GM21515 (cell line): ENCODE results near the gene CHI3L1.

Experiments
- ATAC-seq: cut with Tn5 transposase; IDR thresholded peaks from one replicate; pipeline ENCODE4 v1.9.1; 2021; ENCODE audit not compliant: unreplicated experiment

The CHI3L1 gene

DNA sequence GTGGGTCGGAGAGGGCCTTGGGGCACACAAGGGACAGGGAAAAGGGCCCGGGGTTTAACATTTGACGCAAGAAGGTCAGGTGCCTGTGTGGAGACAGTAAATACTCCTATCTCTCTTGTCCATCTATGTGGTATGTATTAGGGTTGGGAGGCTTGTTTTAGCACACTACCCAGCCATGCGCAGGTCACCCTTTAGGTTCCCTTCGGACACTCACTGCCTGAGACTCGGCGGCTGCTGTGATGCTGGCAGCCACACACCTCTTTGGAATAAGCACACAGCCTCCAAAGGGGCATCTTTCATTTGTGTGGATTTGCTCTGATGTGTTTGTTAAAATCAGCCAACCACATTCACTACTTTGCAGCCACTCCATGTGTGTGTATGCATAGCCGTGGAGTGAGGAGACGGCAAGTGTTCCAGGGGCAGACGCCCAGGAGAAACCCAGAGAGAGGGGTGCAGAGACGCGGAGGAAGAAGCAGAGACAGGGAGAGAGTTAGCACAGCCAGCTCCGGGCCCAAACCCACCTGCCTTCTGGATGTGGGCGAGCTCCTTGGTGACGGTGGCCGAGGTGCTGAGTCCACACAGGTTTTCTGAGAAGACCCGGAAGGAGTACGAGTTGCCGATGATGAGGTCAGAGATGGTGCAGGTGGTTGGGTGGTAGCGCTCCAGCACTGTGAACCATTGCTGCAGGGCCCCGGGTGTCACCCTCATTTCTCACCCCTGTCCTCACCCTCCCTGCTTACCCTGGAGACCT lies 16.6 kb downstream of the CHI3L1 start:
- ATAC-seq = no peak

DNA sequence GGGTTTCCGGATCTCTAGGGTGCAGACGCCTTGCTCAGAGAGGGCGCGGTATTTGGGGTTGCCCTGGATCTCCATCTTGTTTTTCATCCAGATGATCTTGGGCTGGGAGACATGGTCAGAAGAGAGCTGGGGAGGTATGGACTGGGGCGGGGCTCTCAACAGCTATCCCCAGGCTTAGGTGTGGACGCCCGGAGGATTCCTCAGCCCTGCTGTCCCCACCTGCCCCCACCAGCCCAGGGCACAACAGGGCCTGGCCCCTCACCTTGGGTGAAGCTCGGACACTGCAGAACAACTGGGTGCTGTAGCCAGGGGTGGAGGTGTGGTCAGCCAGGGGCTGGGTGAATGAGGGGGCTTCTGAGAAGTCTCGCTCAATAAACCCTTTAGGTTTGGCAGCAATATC lies 17.5 kb downstream of the CHI3L1 start:
- no peak for ATAC-seq

- ATAC-seq = no peak
Observed at GRCh38 chr1:203168256-203168786, 18.2 kb downstream of the CHI3L1 start.

- ATAC-seq = no peak
Observed at GRCh38 chr1:203167913-203168200, 18.6 kb downstream of the CHI3L1 start.

GRCh38 chr1:203167026-203167912 lies 19.2 kb downstream of the CHI3L1 start:
- no peak for ATAC-seq

DNA sequence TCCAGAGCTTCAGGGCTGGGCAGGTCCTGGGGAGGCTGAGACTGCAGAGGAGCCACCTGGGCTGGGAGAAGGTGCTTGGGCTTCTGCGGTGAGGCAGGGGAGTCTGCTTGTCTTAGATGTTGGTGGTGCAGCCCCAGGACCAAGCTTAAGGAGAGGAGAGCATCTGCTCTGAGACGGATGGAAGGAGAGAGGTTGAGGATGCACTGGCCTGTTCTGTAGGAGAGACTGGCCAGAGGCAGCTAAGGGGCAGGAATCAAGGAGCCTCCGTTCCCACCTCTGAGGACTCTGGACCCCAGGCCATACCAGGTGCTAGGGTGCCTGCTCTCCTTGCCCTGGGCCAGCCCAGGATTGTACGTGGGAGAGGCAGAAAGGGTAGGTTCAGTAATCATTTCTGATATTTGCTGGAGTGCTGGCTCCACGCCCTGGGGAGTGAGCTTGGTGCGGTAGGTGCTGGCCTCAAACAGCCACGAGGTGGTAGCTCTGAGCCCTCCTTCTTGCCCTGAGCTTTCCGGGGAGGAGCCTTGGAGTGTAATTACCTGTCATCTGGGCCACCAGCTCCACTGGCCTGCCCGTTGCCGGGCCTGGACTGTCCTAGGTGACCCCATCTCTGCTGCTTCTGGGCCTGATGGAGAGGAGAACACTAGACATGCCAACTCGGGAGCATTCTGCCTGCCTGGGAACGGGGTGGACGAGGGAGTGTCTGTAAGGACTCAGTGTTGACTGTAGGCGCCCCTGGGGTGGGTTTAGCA lies 20.1 kb downstream of the CHI3L1 start:
- ATAC-seq = no peak

GRCh38 chr1:203165800-203166161 lies 20.7 kb downstream of the CHI3L1 start:
- no peak for ATAC-seq

DNA sequence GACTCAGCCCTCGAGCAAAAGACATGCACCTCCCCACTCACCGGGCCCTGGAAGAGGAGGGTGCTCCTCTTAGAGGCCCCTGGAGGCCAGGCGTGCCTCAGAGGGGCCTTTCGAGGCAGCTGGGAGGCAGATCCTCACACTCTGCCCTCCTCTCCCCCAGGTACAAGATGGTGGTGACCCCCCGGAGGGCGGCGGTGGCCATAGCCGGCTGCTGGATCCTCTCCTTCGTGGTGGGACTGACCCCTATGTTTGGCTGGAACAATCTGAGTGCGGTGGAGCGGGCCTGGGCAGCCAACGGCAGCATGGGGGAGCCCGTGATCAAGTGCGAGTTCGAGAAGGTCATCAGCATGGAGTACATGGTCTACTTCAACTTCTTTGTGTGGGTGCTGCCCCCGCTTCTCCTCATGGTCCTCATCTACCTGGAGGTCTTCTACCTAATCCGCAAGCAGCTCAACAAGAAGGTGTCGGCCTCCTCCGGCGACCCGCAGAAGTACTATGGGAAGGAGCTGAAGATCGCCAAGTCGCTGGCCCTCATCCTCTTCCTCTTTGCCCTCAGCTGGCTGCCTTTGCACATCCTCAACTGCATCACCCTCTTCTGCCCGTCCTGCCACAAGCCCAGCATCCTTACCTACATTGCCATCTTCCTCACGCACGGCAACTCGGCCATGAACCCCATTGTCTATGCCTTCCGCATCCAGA lies 21.3 kb downstream of the CHI3L1 start:
- ATAC-seq = no peak

GRCh38 chr1:203163891-203164635 lies 22.4 kb downstream of the CHI3L1 start:
- no peak for ATAC-seq

DNA sequence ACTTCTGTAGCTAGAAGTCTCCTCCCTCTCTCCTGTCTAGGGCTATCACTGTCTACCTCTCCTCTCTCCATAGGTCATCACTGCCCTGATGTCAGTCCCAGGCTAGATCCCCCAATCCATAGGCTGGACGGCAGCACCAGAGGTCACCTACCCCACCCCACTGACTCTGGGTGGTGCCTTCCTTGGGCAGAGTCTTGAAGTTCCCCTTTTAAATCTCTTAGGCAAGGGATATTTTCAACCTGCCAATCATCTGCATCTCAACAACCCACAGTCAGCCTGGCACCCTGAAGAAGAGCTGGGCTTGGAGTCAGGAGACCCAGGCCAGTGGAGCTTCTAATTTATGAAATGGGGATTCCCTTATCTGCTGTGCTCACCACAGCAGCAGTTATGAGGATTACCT lies 24.1 kb downstream of the CHI3L1 start:
- no peak for ATAC-seq

- no peak for ATAC-seq
Observed at GRCh38 chr1:203161703-203162102, 24.8 kb downstream of the CHI3L1 start.

DNA sequence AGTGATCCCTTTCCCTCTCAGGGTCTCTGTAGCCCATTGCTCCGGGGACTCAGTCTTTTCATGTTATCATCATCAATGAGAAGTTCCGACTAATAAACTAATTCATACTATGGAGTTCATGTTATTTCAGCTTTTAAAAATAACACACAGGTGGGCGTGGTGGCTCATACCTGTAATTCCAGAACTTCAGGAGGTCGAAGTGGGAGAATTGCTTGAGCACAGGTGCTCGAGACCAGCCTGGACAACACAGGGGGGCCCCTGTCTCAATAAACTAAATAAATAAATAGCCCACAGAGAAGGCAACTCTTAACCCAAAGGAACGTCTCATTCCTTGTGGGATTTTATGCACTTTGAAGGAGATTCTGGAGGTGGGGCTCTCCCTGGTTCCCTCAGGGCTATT lies 25.3 kb downstream of the CHI3L1 start:
- ATAC-seq = no peak

- ATAC-seq = no peak
Observed at GRCh38 chr1:203159844-203160243, 26.7 kb downstream of the CHI3L1 start.

- ATAC-seq = no peak
Observed at GRCh38 chr1:203158960-203159665, 27.4 kb downstream of the CHI3L1 start.

DNA sequence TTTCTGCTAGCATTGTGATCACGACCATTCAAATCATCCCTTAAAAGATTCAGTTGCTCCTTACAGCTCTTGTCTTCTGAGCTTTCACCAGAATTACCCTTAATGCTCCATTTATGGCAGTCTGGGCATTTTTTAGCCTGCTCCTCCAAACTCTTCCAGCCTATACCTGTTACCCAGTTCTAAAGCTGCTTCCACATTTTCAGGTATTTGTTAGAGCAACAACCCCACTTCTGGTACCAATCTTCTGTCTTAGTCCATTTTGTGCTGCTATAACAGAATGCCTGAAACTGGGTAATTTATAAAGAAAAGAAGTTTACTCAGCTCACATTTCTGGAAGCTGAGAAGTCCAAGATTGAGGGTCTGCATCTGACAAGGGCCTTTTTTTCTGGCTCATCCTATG lies 28.1 kb downstream of the CHI3L1 start:
- ATAC-seq = no peak

GRCh38 chr1:203156280-203156679 lies 30.2 kb downstream of the CHI3L1 start:
- no peak for ATAC-seq

- ATAC-seq = no peak
Observed at GRCh38 chr1:203153989-203154821, 32.3 kb downstream of the CHI3L1 start.

DNA sequence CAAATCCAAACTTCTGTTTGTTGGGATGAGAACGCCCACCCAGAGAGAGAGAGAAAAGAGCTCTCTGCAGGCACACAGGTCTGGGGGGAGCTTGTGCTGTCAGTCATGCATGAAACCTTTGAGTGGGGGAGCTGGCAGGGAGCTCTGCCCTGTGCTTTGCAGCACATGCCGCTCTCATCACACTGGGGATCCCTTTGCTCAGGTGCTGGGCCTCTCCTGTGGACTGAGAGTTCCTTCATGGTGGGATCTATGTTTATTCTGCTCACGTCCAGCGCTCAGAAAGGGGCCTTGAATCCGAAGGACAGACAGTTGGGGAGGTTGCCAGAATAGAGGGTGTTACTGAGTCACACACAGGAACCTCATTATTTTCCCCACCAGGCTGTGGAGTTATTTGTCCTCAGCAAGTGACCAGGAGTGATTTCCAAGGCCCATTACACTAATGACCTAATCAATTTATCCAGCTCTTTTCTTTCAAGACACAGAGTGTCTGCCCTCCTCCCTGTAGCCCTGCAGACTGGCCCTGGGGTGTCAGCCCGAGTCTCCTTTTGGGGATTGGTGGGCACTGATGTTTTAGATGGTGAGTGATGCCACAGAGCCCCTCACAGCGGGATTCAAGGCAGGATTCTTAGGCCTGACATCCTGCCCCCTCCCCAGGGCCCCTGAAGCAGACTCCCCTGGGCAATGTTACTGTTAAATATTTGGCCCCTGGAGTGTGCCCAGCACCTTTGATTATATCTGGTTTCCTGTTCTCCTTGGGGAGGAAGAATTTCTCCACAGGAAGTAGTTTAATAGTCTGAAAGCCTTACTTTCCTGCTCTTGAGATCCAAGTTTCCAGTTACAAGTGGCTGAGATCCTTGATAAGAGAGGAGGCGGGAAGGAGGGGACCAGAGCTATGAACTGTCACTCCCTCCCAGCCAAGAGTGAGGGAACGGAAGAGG lies 33.2 kb downstream of the CHI3L1 start:
- ATAC-seq = no peak
